Activated CD4-positive, alpha-beta T cell treated with anti-CD3 and anti-CD28 coated beads for 36 hours (primary cell): ENCODE data around the gene GSX1. TPM values are rescaled to one million over a fixed set of nuclear protein-coding genes. Genes with fewer than 3 reads are reported as not detected.

ENCODE experiments used
- ATAC-seq: fragments of 200-7000 bp; cut with Tn5 transposase; one replicate; pipeline ENCODE4 v1.10.0; 2021; ENCODE audit warnings: mild to moderate bottlenecking, moderate library complexity
- CTCF ChIA-PET: fragments of 350-600 bp; sonication (Branson Sonifier 250); formaldehyde crosslinking; loops from one replicate; lab custom pipeline; 2021; ENCODE audit warnings: antibody characterized with exemption; lab: Charles Lee
- POLR2A ChIA-PET: fragments of 350-600 bp; sonication (Branson Sonifier 250); formaldehyde crosslinking; loops from one replicate; lab custom pipeline; 2021; ENCODE audit warnings: antibody characterized with exemption, inconsistent platforms; lab: Charles Lee
- DNase-seq: peaks from one replicate; pipeline ENCODE4 v3.0.0-alpha.2; 2020
- H3K27ac Mint-ChIP-seq: one replicate; pipeline ENCODE4 v1.8.0; 2021; ENCODE audit warnings: mixed read lengths
- H3K27me3 Mint-ChIP-seq: one replicate; pipeline ENCODE4 v1.8.0; 2021; ENCODE audit warnings: mixed read lengths
- H3K36me3 Mint-ChIP-seq: one replicate; pipeline ENCODE4 v1.8.0; 2021; ENCODE audit warnings: low read depth, mixed read lengths
- H3K4me1 Mint-ChIP-seq: one replicate; pipeline ENCODE4 v1.8.0; 2021; ENCODE audit warnings: mixed read lengths
- H3K4me3 Mint-ChIP-seq: one replicate; pipeline ENCODE4 v1.8.0; 2021; ENCODE audit warnings: mild to moderate bottlenecking, moderate library complexity, mixed read lengths
- H3K9me3 Mint-ChIP-seq: one replicate; pipeline ENCODE4 v1.8.0; 2021; ENCODE audit warnings: low read depth, mixed read lengths
- intact Hi-C, 2 experiments: fragments of 100-400 bp; cut with DNase I in 1 of 2; cut with micrococcal nuclease in 1 of 2; formaldehyde crosslinking; loops; one replicate each; pipeline versions ENCODE4 v1.14.2 to v1.15.1; 2022 to 2024; cut with DNase I, micrococcal nuclease
- total RNA-seq, 2 experiments: library from RNA; stranded (reverse); gene quantifications; one replicate each; pipeline ENCODE4 v1.2.3, GENCODE V29; 2021

GSX1 gene
- total RNA-seq, 2 experiments from 2014 or later, result not detected

- H3K27me3 Mint-ChIP-seq, result peaks cover 14% of the 10 kb centered on the region
- H3K27ac Mint-ChIP-seq, result no peak overlapping the region
- ATAC-seq, result no peak
- H3K36me3 Mint-ChIP-seq, result no peaks in the 10 kb centered on the region
- H3K4me3 Mint-ChIP-seq, result no peak overlapping the region
- CTCF ChIA-PET, result interaction anchor here (0.7 to 0.8 kb wide), 2 partner anchors 36 to 44 kb away, joined by 3 to 5 read pairs; no protein-coding TSS in a partner anchor
- intact Hi-C loops, result no loop called here
- H3K4me1 Mint-ChIP-seq, result no peaks in the 10 kb centered on the region
- POLR2A ChIA-PET, result interaction anchor here (0.5 kb wide), 1 partner anchor 68 kb away, joined by 5 read pairs; no protein-coding TSS in a partner anchor
- no peaks in the 10 kb centered on the region for H3K9me3 Mint-ChIP-seq
- no peak for DNase-seq
Observed at GRCh38 chr13:27782151-27782550, 10.1 kb upstream of the GSX1 start.

GRCh38 chr13:27783111-27783510 is 9.2 kb upstream of the GSX1 start:
- ATAC-seq (no peak), DNase-seq (no peak)
- intact Hi-C loops, result no loop called here
- Mint-ChIP-seq H3K9me3 (no peaks in the 10 kb centered on the region), H3K36me3 (no peaks in the 10 kb centered on the region), H3K4me3 (no peak overlapping the region), H3K27ac (no peak overlapping the region), H3K27me3 (peaks cover 19% of the 10 kb centered on the region), H3K4me1 (no peaks in the 10 kb centered on the region)
- CTCF ChIA-PET, result interaction anchor here (0.8 kb wide), 1 partner anchor 43 kb away, joined by 5 read pairs; no protein-coding TSS in a partner anchor
- POLR2A ChIA-PET, result no interaction called here

GRCh38 chr13:27788271-27788670 is 4.0 kb upstream of the GSX1 start:
- H3K27me3 Mint-ChIP-seq, result peaks cover 45% of the 10 kb centered on the region
- intact Hi-C loops, result no loop called here
- H3K27ac Mint-ChIP-seq, result no peak overlapping the region
- peaks cover 29% of the 10 kb centered on the region for H3K4me1 Mint-ChIP-seq
- DNase-seq (no peak), ATAC-seq (no peak)
- H3K4me3 Mint-ChIP-seq, result no peak overlapping the region
- H3K36me3 Mint-ChIP-seq, result no peaks in the 10 kb centered on the region
- H3K9me3 Mint-ChIP-seq, result no peaks in the 10 kb centered on the region
- ChIA-PET POLR2A (no interaction called here), CTCF (interaction anchor here (1.2 to 1.7 kb wide), 4 partner anchors 9 to 59 kb away, joined by 3 to 6 read pairs (median 4); no protein-coding TSS in a partner anchor)

GRCh38 chr13:27789153-27789494 is 3.2 kb upstream of the GSX1 start:
- peak overlapping the region; percentile 16 for H3K4me3 Mint-ChIP-seq
- H3K27ac Mint-ChIP-seq, result no peak overlapping the region
- no peaks in the 10 kb centered on the region for H3K36me3 Mint-ChIP-seq
- DNase-seq (no peak), ATAC-seq (no peak)
- H3K4me1 Mint-ChIP-seq, result peaks cover 33% of the 10 kb centered on the region
- H3K27me3 Mint-ChIP-seq, result peaks cover 52% of the 10 kb centered on the region
- intact Hi-C loops, result no loop called here
- no peaks in the 10 kb centered on the region for H3K9me3 Mint-ChIP-seq
- ChIA-PET CTCF (interaction anchor here (1.4 to 1.7 kb wide), 3 partner anchors 10 to 41 kb away, joined by 3 to 6 read pairs (median 5); no protein-coding TSS in a partner anchor), POLR2A (interaction anchor here (0.5 kb wide), 1 partner anchor 349 kb away, joined by 3 read pairs; no protein-coding TSS in a partner anchor)

- CTCF ChIA-PET, result interaction anchor here (1.1 to 1.7 kb wide), 4 partner anchors 10 to 41 kb away, joined by 3 to 6 read pairs (median 4); no protein-coding TSS in a partner anchor
Observed at GRCh38 chr13:27789495-27790303, 2.6 kb upstream of the GSX1 start.

GRCh38 chr13:27790523-27790922 is 1.8 kb upstream of the GSX1 start:
- CTCF ChIA-PET, result interaction anchor here (0.5 to 1.5 kb wide), 4 partner anchors 36 to 197 kb away, joined by 3 to 4 read pairs (median 3); no protein-coding TSS in a partner anchor
- intact Hi-C loops, result loop anchor here (2.0 to 5.0 kb wide), 3 partner anchors 37 to 132 kb away; partner anchors contain the start of gene PDX1 (in 1 of the 2)
- DNase-seq (no peak), ATAC-seq (no peak)
- H3K36me3 Mint-ChIP-seq, result no peaks in the 10 kb centered on the region
- peaks cover 63% of the 10 kb centered on the region for H3K27me3 Mint-ChIP-seq
- no peak overlapping the region for H3K27ac Mint-ChIP-seq
- H3K4me1 Mint-ChIP-seq, result peaks cover 36% of the 10 kb centered on the region
- POLR2A ChIA-PET, result no interaction called here
- peak overlapping the region; percentile 69 for H3K4me3 Mint-ChIP-seq
- H3K9me3 Mint-ChIP-seq, result no peaks in the 10 kb centered on the region

More at GRCh38 chr13:27789495-27790303, 2.6 kb upstream of the GSX1 start:
- POLR2A ChIA-PET, result interaction anchor here (0.5 kb wide), 1 partner anchor 348 kb away, joined by 3 read pairs; no protein-coding TSS in a partner anchor
- Mint-ChIP-seq H3K9me3 (no peaks in the 10 kb centered on the region), H3K4me3 (peak overlapping the region; percentile 28), H3K36me3 (no peaks in the 10 kb centered on the region), H3K27me3 (peaks cover 57% of the 10 kb centered on the region), H3K4me1 (peaks cover 36% of the 10 kb centered on the region), H3K27ac (no peak overlapping the region)
- peak; percentile 40 for ATAC-seq
- intact Hi-C loops, result loop anchor here (2.0 to 5.0 kb wide), 3 partner anchors 38 to 133 kb away; partner anchors contain the start of gene PDX1 (in 1 of the 2)
- peak; percentile 40 for DNase-seq

GRCh38 chr13:27791146-27791900 is 960 bp upstream of the GSX1 start:
- ATAC-seq, result no peak
- peaks cover 36% of the 10 kb centered on the region for H3K4me1 Mint-ChIP-seq
- ChIA-PET POLR2A (no interaction called here), CTCF (interaction anchor here (0.5 to 1.5 kb wide), 5 partner anchors 35 to 204 kb away, joined by 3 to 4 read pairs (median 3); no protein-coding TSS in a partner anchor)
- H3K4me3 Mint-ChIP-seq, result peak overlapping the region; percentile 69
- no peaks in the 10 kb centered on the region for H3K9me3 Mint-ChIP-seq
- intact Hi-C loops, result loop anchor here (2.0 to 5.0 kb wide), 3 partner anchors 36 to 131 kb away; partner anchors contain the start of gene PDX1 (in 1 of the 2)
- H3K27me3 Mint-ChIP-seq, result peaks cover 69% of the 10 kb centered on the region
- DNase-seq, result peak; percentile 12
- no peak overlapping the region for H3K27ac Mint-ChIP-seq
- H3K36me3 Mint-ChIP-seq, result no peaks in the 10 kb centered on the region

- Mint-ChIP-seq H3K27ac (no peak overlapping the region), H3K9me3 (no peaks in the 10 kb centered on the region), H3K27me3 (peaks cover 72% of the 10 kb centered on the region), H3K4me3 (peak overlapping the region; percentile 69), H3K36me3 (no peaks in the 10 kb centered on the region), H3K4me1 (peaks cover 36% of the 10 kb centered on the region)
- POLR2A ChIA-PET, result no interaction called here
- CTCF ChIA-PET, result no interaction called here
- DNase-seq (no peak), ATAC-seq (no peak)
- intact Hi-C loops, result loop anchor here (2.0 to 5.0 kb wide), 4 partner anchors 35 to 175 kb away; partner anchors contain the start of gene PDX1 (in 1 of the 2)
Observed at GRCh38 chr13:27791901-27792392, 336 bp upstream of the GSX1 start.

- no peak overlapping the region for H3K27ac Mint-ChIP-seq
- no peak for ATAC-seq
- H3K9me3 Mint-ChIP-seq, result no peaks in the 10 kb centered on the region
- peaks cover 74% of the 10 kb centered on the region for H3K27me3 Mint-ChIP-seq
- H3K4me3 Mint-ChIP-seq, result no peak overlapping the region
- peaks cover 36% of the 10 kb centered on the region for H3K4me1 Mint-ChIP-seq
- ChIA-PET POLR2A (interaction anchor here (0.6 kb wide), 1 partner anchor 17 kb away, joined by 3 read pairs; no protein-coding TSS in a partner anchor), CTCF (interaction anchor here (0.7 to 3.8 kb wide), 2 partner anchors 11 to 33 kb away, joined by 6 to 20 read pairs; no protein-coding TSS in a partner anchor)
- no peaks in the 10 kb centered on the region for H3K36me3 Mint-ChIP-seq
- peak; percentile 25 for DNase-seq
- intact Hi-C loops, result loop anchor here (2.0 to 5.0 kb wide), 3 partner anchors 34 to 173 kb away; no protein-coding TSS in a partner anchor
Observed at GRCh38 chr13:27793507-27794367, 1.5 kb downstream of the GSX1 start.

GRCh38 chr13:27794368-27794691 is 2.0 kb downstream of the GSX1 start:
- no peak overlapping the region for H3K27ac Mint-ChIP-seq
- no peak for ATAC-seq

More at GRCh38 chr13:27794368-27794691, 2.0 kb downstream of the GSX1 start:
- CTCF ChIA-PET, result interaction anchor here (0.7 to 3.8 kb wide), 2 partner anchors 32 to 132 kb away, joined by 3 to 20 read pairs; no protein-coding TSS in a partner anchor
- intact Hi-C loops, result loop anchor here in 1 of 2 experiments (5.0 kb wide), 2 partner anchors 33 to 128 kb away; no protein-coding TSS in a partner anchor
- Mint-ChIP-seq H3K27me3 (peaks cover 73% of the 10 kb centered on the region), H3K36me3 (no peaks in the 10 kb centered on the region), H3K4me3 (no peak overlapping the region), H3K9me3 (no peaks in the 10 kb centered on the region), H3K4me1 (peaks cover 33% of the 10 kb centered on the region)
- DNase-seq, result no peak
- POLR2A ChIA-PET, result no interaction called here
